ENCODE data around the gene LRMDA.
"Not testable (repeated sequence)": the region's sequence is repeated elsewhere in the genome, so short reads cannot be mapped to it uniquely, and the experiment has no call there.

The LRMDA gene

DNA sequence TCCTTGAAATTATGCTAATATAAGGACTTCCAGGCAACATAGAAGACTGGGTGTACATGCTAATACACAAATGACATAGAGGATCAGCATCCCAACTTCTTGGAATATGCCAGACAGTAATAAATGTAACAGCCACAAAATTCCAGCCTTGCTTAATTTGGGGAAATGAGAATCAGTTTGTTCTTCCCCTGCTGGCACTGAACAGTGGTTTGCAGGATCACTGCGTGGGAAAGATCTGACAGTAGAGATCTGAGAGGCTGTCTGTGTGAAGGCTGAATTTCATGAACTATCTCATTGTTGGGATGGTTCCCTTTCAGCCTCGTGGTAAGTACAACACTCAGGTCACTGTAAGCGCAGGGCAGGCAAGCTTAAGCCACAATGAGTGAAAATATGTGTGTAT lies 1078.0 kb downstream of the LRMDA start:
- DNase-seq (ENCODE audit: low read depth) = no peak

DNA sequence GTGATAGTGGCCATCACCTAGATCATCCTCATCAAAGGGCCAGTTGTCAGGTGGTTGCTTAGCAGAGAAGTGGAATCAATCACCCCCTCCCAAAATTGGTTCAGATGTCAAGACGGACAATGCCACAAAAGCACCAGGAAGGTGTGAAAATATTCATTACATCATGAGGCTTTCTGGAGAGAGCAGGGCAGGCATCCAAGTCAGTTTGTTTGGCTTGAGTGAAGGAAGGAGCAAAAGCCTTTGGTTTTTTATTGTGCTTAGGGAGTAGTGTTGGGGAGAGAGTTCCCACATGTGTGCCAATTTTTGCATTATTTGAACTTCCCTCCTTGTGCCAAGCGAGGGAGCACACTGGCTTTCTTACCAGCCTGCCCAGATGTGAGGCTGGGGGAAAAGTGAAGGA lies 1082.9 kb downstream of the LRMDA start:
- DNase-seq (ENCODE audit: low read depth) = no peak

DNA sequence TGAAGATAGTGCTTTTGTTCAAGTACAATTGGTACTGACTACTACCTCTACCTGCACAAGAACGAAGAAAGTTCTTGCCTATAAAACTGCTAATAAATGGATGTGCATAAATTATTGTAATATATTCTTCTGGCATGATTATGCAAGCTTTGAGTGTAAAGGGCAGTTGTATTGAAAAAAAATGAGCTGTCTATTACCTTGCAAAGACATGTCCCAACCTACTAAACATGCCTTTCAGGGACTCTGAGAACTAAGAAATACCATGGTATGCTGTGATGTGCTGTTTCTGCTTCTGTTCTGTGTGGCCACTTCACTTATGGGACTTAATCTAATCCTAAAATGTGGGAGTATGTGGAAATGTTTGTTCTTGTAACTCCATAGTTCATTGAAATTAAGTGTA lies 1083.4 kb downstream of the LRMDA start:
- DNase-seq (ENCODE audit: low read depth) = no peak

DNA sequence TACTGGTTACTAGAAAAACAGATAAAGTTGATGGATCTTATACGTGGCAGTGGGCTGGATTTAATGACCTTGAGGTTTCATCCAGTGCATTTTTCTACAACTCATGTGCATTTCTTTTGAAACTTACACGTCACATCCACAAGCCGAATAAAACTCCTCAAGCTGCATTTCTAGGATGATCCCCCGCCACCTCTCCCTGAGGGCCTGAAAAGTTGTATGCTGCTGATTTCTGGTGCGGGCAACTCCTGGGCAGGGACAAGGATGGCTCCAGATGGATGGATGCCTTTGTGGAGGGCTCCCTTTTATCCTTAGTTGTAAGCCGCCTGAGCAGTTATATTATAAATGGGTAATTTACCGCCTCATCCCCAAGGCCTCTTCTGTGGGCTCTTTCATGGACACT lies 1091.1 kb downstream of the LRMDA start:
- no peak for DNase-seq (ENCODE audit: low read depth)

DNA sequence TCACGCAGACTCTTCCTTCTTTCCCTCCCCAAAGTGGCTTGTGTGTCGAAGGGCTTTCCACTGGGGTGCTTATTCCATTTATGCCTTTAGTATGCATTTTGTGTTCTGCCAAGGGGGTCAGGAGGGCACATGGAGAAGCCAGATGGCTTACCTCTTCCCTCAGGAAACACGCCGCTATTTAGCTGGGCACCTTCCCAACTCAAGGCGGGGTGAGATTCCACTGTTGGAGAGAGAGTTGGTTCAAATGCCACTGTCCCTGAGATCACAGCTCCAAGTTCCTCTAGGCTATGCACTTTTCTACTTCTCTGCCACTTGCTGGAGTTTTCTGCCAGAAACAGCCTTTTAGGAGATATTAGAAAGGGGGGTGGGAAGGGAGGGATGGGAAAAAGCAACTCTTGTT lies 1091.8 kb downstream of the LRMDA start:
- no peak for DNase-seq (ENCODE audit: low read depth)

DNA sequence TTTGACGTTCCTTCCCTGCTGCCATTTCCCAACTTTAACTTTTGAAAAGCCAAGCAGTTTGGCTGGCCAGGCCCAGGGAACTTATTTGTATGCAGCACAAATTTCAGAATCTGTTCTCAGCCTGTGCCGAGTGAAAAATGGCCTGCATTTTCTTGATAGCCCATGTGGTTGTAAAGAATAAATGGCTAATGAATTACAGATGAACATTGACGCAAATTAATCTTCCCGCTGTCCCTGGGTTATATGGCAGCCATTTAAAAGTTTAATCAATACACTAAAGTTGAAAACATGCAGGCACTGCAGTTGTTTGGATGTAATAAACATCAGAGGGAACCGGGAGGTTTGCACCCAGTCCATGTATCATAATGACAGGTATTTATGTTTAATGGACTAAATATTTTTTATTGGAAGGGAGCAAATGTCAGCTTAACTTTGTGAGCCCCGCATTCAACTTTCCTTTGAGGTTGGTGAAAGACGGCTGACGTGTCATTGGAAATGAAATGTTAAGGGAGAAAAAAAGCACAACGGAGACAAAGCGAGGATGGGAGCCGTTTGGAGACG lies 1092.4 kb downstream of the LRMDA start:
- DNase-seq (ENCODE audit: low read depth) = no peak

DNA sequence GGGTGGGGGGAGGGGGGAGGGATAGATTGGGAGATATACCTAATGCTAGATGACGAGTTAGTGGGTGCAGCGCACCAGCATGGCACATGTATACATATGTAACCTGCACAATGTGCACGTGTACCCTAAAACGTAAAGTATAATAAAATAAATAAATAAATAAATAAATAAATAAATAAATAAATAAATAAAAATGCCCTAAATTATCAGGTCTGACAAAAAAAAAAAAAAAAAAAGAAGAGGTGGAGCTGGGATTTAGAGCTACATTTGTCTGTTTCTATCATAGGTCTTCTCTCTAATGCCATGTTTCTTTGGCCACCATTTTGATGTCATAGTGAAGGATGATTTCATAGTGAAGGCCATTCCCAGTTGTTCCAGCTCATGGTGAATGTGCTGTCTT lies 1095.4 kb downstream of the LRMDA start:
- DNase-seq (ENCODE audit: low read depth) = not testable (repeated sequence)

DNA sequence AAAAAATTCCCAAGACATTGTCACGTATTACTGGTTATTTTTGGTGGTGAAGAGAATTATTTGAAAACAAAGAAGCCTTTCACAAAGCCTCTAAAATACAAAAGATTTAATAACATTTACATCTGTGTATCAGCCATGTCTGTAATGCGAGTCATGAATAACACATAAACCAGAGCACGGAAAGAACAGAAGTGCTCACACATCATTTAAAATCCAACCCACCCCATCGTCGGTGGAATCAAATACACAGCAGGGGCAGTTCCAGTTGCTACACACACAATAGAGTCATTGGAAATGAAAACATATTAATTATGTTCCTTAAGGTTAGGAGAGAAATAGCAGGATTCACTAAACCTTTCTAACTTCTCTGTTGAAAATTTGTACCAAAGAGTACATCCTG lies 1108.9 kb downstream of the LRMDA start:
- no peak for DNase-seq (ENCODE audit: low read depth)

DNA sequence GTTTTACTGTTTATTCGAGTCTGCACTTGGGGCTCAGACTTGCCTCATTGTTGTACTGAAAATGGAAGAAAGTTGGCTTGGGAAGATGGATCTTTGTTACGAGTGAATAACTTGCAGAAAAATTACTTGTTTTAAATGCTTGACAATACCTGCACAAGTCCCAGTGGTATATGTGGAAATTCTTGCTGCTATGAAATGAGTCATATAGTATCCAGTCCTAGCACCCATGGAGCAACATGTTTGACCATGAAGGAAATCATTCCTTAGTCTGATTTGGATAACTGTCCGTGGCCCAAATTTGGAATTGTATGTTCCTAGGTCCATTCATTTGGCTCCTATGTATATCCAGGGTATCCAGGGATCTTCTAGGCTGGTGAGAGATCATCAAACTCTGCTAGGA lies 1109.4 kb downstream of the LRMDA start:
- no peak for DNase-seq (ENCODE audit: low read depth)

DNA sequence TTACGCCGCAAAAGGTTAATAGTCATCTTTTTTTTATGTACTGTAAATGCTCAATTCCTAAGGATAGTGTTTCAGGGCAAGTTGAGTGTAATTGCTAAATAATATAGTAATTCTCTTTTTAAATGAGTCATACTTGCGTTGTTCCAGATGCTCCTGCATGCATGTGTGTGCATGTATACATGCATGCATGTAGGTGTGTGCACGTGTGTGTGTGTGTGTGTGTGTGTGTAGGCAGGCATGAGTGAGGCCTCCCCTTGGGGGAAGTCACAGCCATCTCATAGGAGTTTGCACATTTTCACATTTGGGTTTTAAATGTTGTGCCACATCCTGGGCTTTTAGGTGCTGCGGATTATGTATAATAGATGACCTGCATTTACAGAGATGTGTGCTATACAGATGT lies 1110.4 kb downstream of the LRMDA start:
- no peak for DNase-seq (ENCODE audit: low read depth)

DNA sequence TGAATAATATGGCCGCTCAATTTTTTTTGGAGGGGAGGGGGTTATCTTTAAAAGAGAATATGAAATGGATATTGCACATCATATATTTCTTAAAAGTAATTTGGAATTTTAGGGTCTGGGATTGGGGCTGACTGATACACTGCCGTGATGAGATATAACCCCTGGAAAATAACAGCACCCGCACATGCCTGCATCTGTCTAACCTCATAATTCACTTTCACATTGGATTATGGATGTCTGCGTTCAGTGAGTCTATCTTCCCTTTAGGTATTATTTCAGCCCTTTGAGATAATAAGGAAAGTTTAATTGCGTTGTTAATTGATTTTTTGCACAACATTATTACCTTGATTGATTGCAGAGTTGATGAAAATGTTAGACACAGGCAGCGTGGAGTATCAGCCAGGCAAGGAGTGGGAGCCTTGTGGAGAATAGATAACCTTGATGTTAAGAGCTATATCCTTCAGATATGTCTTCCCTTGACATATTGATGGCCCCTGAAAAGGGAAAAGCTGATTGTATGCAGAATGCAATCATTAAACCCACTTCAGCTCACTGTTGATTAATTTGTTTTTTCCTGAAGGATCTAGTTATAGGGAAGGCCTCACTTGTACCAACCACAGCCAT lies 1111.0 kb downstream of the LRMDA start:
- DNase-seq (ENCODE audit: low read depth) = no peak

DNA sequence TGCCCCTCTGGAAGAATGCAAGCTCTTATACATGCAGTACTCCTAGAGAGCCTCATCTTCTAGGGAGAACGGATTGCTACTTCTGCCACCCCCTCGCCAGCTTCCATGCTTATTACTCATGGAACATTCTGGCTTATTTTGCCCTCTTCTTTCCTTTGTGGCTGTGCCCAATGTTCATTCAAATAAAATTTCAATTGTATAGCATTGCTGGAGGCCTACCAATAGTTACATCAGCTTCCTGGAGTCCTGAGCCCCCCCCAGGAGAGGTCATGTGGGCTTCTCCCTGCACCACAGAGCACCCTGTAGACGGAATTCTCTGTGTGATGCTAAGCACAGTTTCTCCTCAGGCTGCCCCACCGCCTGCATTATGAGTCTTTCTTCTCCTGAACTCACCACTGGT lies 1112.2 kb downstream of the LRMDA start:
- DNase-seq (ENCODE audit: low read depth) = no peak

DNA sequence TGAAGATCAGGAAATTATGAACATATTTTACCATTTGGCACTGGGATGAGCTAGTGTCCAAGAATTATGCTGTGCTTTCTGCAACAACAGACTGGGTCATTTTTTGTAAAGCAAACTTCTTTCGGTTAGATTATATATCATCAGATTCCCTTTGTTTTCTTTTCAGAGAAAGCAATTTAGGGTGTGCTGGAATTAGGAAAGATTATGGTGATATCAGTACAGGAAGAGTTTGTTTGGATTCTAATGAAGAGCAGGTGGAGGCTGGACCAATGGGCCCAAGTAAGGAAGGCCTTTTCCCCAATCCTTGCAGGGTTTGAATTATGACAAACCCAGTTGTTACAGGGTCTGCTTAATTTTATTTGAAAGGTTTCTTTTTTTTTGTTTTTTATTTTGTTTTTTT lies 1113.4 kb downstream of the LRMDA start:
- DNase-seq (ENCODE audit: low read depth) = no peak

DNA sequence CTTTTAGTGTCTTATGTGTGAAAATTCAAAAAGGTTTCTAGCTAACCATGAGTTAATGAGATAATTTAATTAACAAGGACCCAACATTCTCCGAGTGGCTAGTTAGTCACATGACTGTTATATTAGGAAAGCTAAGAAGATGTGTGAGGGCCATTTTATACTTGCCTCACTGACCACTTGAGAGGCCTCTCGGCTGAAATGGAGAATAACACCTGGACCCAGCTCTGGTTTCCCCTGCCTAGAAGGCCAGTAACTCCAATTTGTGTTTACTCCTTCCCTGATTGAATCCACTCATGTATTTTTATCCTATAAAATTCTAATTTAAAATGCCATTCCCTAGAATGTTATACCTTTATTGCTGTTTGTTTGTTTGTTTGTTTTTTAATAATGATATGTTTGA lies 1115.0 kb downstream of the LRMDA start:
- no peak for DNase-seq (ENCODE audit: low read depth)

DNA sequence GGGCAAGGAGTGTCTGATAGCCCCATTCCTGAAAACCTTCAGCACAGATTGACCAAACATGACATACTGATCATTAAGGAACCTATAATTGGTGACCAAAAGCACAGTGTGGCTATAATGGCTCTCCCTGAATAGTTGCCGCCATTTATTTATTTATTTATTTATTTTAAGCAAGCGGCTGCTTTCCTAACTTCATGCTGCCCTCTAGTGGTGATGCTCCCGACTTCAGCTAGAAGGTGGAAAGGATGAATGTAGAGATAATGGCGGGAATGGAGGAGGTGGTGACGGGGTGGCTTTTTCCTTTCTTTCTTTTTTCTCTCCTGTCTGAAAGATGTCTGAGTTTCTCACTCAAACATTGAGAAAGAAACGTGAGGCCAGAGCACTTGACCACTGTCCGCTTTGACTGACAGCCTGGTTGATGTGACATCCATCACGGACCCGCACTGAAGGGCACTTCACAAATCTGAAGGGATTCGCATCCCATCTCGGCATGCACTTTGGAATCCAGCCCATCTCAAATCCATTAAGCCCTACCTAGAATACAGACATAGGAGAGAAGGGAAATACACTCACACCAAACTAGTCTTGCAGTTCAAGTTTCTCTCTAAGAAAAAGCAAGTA lies 1116.0 kb downstream of the LRMDA start:
- no peak for DNase-seq (ENCODE audit: low read depth)

DNA sequence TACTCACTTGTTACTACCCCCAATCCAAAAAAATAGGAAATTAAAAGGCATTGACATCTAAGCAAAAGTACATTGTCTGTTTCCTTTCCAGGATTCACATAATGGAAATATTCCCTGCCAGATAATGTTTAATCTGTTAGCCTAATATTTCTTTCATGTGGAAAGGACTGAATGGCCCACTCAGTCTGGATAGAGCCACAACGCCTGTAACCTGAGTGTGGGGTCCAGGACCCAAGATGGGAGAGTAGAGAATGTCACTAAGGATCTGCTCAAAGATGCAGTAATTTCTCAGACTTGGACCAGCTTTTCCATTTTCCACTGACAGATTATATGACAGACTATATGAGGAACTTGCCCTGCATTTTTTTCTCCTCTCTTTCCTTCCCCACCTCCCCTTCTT lies 1117.3 kb downstream of the LRMDA start:
- no peak for DNase-seq (ENCODE audit: low read depth)

DNA sequence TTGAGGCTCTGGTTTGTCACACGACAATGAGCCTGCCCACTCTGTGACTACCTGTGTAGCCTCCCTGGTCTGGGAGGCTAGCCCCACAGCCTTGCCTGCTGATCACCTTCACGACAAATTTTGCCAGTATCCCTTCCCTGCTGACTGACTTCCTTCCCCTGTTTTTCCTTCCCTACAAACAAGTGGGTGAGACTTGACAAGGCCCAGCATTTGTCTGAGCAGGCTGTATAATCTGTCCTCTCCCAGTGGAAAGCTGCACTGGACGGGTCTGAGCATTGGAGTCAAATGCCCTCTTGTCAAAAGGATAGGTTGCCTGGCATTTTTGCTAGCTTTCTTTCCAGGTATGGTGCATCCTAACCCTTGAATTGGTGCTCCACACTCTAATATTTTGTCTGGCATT lies 1117.7 kb downstream of the LRMDA start:
- no peak for DNase-seq (ENCODE audit: low read depth)

DNA sequence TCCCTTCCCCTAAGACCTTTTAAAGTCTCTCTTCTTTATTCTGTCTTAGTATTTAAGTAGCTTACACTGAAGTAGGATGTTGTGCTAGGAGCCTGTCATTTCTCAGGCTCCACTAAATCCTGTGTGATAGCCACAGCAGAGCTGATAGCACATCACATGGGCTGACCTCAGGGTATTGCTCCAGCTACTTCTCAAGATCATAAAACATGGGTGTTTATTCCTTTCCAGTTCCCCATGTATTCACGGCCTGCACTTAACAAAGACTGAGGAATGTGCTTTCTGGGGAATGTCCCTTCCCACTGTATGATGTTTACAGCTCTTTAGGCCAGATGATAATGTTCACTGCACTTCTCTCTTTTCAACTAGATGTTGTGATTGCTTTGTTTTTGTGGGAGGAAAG lies 1119.4 kb downstream of the LRMDA start:
- DNase-seq (ENCODE audit: low read depth) = no peak

DNA sequence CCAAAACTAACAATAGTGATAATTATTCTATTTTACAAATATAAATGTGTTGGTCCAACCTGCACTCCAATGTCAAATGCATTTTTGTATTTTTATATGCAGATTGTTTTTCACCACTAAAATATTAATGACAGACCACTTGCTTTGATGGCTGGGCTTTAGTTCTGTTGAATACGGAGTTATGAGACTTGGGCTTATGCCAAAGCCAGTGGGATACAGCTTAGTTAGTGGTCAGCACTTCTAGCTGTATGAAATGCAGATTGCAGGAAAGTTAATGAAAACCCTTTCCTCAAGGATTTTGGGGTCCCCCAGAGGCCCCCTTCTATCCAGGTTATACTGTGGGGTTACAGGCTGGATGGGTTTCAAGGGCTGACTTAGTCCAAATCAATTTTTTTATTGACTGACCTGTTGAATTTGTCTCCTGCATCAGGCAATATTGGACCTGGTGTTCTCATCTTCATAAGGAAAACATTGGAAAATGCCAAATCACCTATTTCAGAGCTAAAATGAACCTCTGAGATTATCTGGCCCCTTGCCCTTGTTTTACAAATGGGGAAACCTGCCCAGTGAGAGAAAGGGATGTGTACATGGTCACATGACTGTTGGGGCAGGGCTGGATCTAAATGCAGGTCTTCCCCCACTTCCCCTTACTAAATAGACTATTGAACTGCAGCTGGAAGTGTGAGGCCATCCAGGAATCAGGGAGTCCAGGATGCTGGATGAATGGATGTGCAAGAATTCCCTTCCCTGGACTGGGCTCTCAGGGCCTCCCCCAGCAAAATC lies 1120.9 kb downstream of the LRMDA start:
- DNase-seq (ENCODE audit: low read depth) = no peak

DNA sequence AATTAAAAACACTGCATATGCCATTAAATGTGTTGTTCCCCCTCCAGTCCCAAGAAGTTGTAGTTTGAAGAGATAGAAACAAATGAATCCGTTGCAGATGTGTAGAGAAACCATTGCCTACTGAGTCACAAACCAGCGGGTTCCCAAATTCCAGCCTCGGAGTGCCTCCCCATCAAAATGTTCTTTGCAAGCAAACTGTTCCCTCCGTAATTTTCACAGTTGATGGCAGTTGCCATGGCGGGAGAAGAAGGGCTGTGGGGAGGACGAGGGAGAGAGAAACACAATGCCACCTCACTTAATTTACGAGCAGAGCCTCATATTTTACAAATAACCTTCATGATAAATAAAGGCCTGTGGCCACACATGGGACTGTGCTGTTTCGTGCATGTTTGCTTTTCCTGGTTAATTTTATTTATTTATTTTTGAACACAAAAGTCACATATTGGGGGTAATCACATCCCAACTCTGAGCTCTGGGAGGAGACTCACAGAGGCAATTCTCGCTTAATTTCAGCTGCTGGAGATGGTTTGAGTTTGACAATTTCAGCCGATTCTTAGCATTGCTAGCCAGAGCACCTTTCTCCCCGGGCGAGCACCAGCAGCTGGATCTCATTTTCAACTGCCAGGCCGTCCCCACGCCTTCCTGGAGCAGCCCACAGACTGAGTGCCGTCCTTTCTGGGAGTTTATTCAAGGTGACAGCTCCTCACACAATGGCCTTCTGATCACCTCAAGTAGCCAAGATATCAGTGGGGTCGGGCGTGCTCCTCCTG lies 1122.0 kb downstream of the LRMDA start:
- DNase-seq (ENCODE audit: low read depth) = no peak

DNA sequence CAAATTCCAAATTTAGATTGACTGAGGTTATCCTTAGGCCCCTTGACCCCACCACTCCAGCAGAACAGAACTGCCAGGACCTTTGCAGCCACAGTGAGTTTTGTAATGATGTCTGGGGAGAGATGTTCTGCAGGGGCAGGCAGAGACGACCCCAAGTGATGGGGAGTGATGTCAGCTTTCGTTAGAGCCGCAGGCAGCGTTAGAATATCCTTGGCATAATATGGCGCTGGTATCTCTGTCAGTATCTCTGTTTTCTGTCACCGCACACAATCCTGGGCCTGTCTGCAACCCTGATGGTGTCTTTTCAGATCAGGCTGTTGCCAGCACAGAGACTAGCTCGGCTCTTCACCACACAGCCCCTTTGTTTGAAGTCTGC lies 1122.6 kb downstream of the LRMDA start:
- no peak for DNase-seq (ENCODE audit: low read depth)

DNA sequence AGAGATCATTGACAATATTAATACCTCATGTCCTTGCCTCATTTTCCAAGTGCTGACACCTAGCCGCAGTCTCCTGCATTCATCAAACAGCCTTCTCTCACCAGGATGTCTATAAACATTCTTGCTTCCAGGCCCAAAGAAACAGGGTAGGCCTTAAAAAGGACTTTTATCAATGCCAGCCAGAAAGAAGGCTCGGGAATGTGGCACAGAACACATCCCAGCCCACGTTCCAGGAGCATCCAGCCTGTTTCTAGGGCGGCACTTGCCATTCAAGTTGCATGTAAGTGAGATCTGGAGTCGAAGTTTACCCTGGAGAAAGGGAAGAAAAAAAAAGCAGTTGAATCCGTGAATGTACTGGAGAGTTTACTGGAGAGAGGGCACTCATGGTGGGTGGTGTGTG lies 1123.1 kb downstream of the LRMDA start:
- no peak for DNase-seq (ENCODE audit: low read depth)
